Activated naive CD4-positive, alpha-beta T cell (primary cell): ENCODE results near the gene DLX4.
A peak's percentile ranks its signal among the peaks of the same experiment; 100 is the strongest.

Experiments
- DNase-seq, 4 experiments: peaks; one replicate each; lab custom pipeline; 2025; lab: John Stamatoyannopoulos, UW

The DLX4 gene

GRCh38 chr17:49946964-49947584 is 21.9 kb upstream of the DLX4 start:
- no peak for DNase-seq

- no peak for DNase-seq
These were observed 19.4 kb upstream of the DLX4 start for GRCh38 chr17:49949634-49950033.

GRCh38 chr17:49951362-49952082 is 17.5 kb upstream of the DLX4 start:
- DNase-seq = no peak

- DNase-seq = peak; percentile 24 to 82 (median 66)
These were observed 16.6 kb upstream of the DLX4 start for GRCh38 chr17:49952209-49952911.

GRCh38 chr17:49952912-49953497 is 16.0 kb upstream of the DLX4 start:
- DNase-seq = no peak

GRCh38 chr17:49955157-49955556 is 13.8 kb upstream of the DLX4 start:
- no peak for DNase-seq

- DNase-seq = no peak
These were observed 12.2 kb upstream of the DLX4 start for GRCh38 chr17:49956780-49957179.

GRCh38 chr17:49957350-49957749 is 11.6 kb upstream of the DLX4 start:
- no peak for DNase-seq

GRCh38 chr17:49958723-49959122 is 10.3 kb upstream of the DLX4 start:
- no peak for DNase-seq

- no peak for DNase-seq
These were observed 9.6 kb upstream of the DLX4 start for GRCh38 chr17:49959183-49959935.

- no peak for DNase-seq
These were observed 6.2 kb upstream of the DLX4 start for GRCh38 chr17:49962599-49963308.

- DNase-seq = no peak
These were observed 5.7 kb upstream of the DLX4 start for GRCh38 chr17:49963309-49963625.

- DNase-seq = no peak
These were observed 5.2 kb upstream of the DLX4 start for GRCh38 chr17:49963626-49964302.

GRCh38 chr17:49964303-49964768 is 4.7 kb upstream of the DLX4 start:
- no peak for DNase-seq

GRCh38 chr17:49964769-49965523 is 4.0 kb upstream of the DLX4 start:
- DNase-seq = peak in 2 of 4 experiments; percentile 11 to 26

- DNase-seq = no peak
These were observed 3.5 kb upstream of the DLX4 start for GRCh38 chr17:49965524-49965909.

GRCh38 chr17:49966767-49967166 is 2.2 kb upstream of the DLX4 start:
- no peak for DNase-seq

GRCh38 chr17:49967205-49967604 is 1.8 kb upstream of the DLX4 start:
- no peak for DNase-seq

GRCh38 chr17:49967621-49968404 is 1.2 kb upstream of the DLX4 start:
- no peak for DNase-seq
